HCT116 (cell line): ENCODE results near the gene PRKG1. TPM values are rescaled to one million over a fixed set of nuclear protein-coding genes. Genes with fewer than 3 reads are reported as not detected.
A peak's percentile ranks its signal among the peaks of the same experiment; 100 is the strongest.

Source experiments
- ATAC-seq: fragments of 200-7000 bp; cut with Tn5 transposase; 2 replicates; pipeline ENCODE4 v1.9.1; 2020; ENCODE audit warnings: mild to moderate bottlenecking, moderate library complexity
- BruUV-seq: library from RNA; stranded (reverse); fragments of 400-500 nt; replicated peaks from 2 replicates; lab custom pipeline; 2021; lab: Mats Ljungman, UMichigan
- CTCF ChIA-PET: fragments of 300-600 bp; sonication (Branson Sonifier 250); formaldehyde crosslinking; loops from one replicate; lab custom pipeline; 2021; ENCODE audit warnings: antibody characterized with exemption; lab: Charles Lee
- POLR2A ChIA-PET: fragments of 300-600, 350-600 bp; sonication (Branson Sonifier 250); formaldehyde crosslinking; loops from one replicate; lab custom pipeline; 2021; ENCODE audit warnings: antibody characterized with exemption; lab: Charles Lee
- RAD21 ChIA-PET, 2 experiments: fragments of 300-600 bp; sonication (Branson Sonifier 250); formaldehyde crosslinking; loops; one replicate each; lab custom pipeline; 2023; ENCODE audit warnings: low total read pairs in 2 of 2; ENCODE audit not compliant: uncharacterized antibody in 2 of 2, unreplicated experiment in 2 of 2, low non-redundant PET in 1 of 2; lab: Charles Lee
- DNase-seq: peaks from one replicate; pipeline ENCODE4 v3.0.0-alpha.2; 2010; ENCODE audit warnings: low read depth, low spot score
- H2AFZ ChIP-seq: fragments of 200-600 bp; shearing (Covaris generic), sonication (generic); 2 replicates; pipeline ENCODE4 v1.6.1; 2017; ENCODE audit warnings: low read depth, mixed run types, mixed read lengths, antibody characterized with exemption, low read length; ENCODE audit not compliant: poor library complexity, severe bottlenecking
- H3K27ac ChIP-seq: 2 replicates; pipeline ENCODE4 v1.5.1; 2012; ENCODE audit warnings: low read depth, low read length
- H3K27me3 ChIP-seq: fragments of 200-600 bp; sonication (generic); 2 replicates; pipeline ENCODE4 v1.6.1; 2016; ENCODE audit warnings: mixed run types, low read length, mixed read lengths; ENCODE audit not compliant: insufficient read depth
- H3K36me3 ChIP-seq, 2 experiments: fragments of 200-500 bp in 1 of 2; fragments of 200-600 bp in 1 of 2; sonication (Bioruptor generic) in 1 of 2; sonication (generic) in 1 of 2; 2 replicates each; pipeline versions ENCODE4 v1.5.1 to v1.6.1; 2014 to 2016; ENCODE audit warnings: low read length in 2 of 2, inconsistent platforms in 1 of 2, mixed read lengths in 1 of 2, mixed run types in 1 of 2; ENCODE audit not compliant: insufficient read depth in 2 of 2, control insufficient read depth in 1 of 2
- H3K4me1 ChIP-seq, 2 experiments: fragments of 200-600 bp in 1 of 2; sonication (generic) in 1 of 2; 2 replicates each; pipeline versions ENCODE4 v1.5.1 to v1.6.1; 2012 to 2017; ENCODE audit warnings: low read length in 2 of 2, inconsistent platforms in 1 of 2, mild to moderate bottlenecking in 1 of 2, mixed read lengths in 1 of 2, mixed run types in 1 of 2, moderate library complexity in 1 of 2; ENCODE audit not compliant: insufficient read depth in 2 of 2, control insufficient read depth in 1 of 2
- H3K4me2 ChIP-seq: fragments of 200-600 bp; sonication (generic); 2 replicates; pipeline ENCODE4 v1.6.1; 2017; ENCODE audit warnings: mixed run types, low read length, mixed read lengths
- H3K4me3 ChIP-seq, 2 experiments: fragments of 200-600 bp in 1 of 2; sonication (generic) in 1 of 2; replicated peaks in 1 of 2; 2 replicates each; pipeline ENCODE4 v1.5.1; 2011 to 2016; ENCODE audit warnings: low read length in 2 of 2, control low read depth in 1 of 2, low read depth in 1 of 2, mild to moderate bottlenecking in 1 of 2, mixed read lengths in 1 of 2, mixed run types in 1 of 2
- H3K79me2 ChIP-seq: fragments of 200-600 bp; sonication (generic); 2 replicates; pipeline ENCODE4 v1.6.1; 2017; ENCODE audit warnings: mild to moderate bottlenecking, mixed run types, low read length, moderate library complexity, mixed read lengths; ENCODE audit not compliant: insufficient read depth
- H3K9ac ChIP-seq: fragments of 200-600 bp; sonication (generic); 2 replicates; pipeline ENCODE4 v1.6.1; 2016; ENCODE audit warnings: low read length, mixed read lengths
- H3K9me2 ChIP-seq: fragments of 200-600 bp; sonication (generic), shearing (Covaris generic); 2 replicates; pipeline ENCODE4 v1.6.1; 2017; ENCODE audit warnings: mixed run types, mild to moderate bottlenecking, moderate library complexity; ENCODE audit not compliant: insufficient read depth
- H3K9me3 ChIP-seq, 2 experiments: fragments of 200-500 bp in 1 of 2; fragments of 200-600 bp in 1 of 2; sonication (Bioruptor generic) in 1 of 2; sonication (generic) in 1 of 2; 2 replicates each; pipeline ENCODE4 v1.6.1; 2014 to 2017; ENCODE audit warnings: low read length in 2 of 2, mixed read lengths in 2 of 2, inconsistent platforms in 1 of 2, low read depth in 1 of 2, mild to moderate bottlenecking in 1 of 2, mixed run types in 1 of 2, moderate library complexity in 1 of 2; ENCODE audit not compliant: control insufficient read depth in 1 of 2, insufficient read depth in 1 of 2
- H4K20me1 ChIP-seq: fragments of 200-600 bp; sonication (generic), shearing (Covaris generic); 2 replicates; pipeline ENCODE4 v1.6.1; 2017; ENCODE audit warnings: mixed run types, mild to moderate bottlenecking, moderate library complexity; ENCODE audit not compliant: insufficient read depth
- CEBPB ChIP-seq: IDR thresholded peaks from 2 replicates; pipeline ENCODE4 v1.6.1; 2012; ENCODE audit warnings: low read depth
- CTCF ChIP-seq, 3 experiments: fragments of 200-600 bp in 1 of 3; sonication (generic) in 1 of 3; IDR thresholded peaks in 2 of 3; conservative IDR thresholded peaks in 1 of 3; 2 replicates each; pipeline ENCODE4 v1.5.1; 2012 to 2017; ENCODE audit warnings: low read depth in 2 of 3, low read length in 2 of 3, antibody characterized with exemption in 1 of 3, borderline replicate concordance in 1 of 3, control low read depth in 1 of 3, mild to moderate bottlenecking in 1 of 3, mixed read lengths in 1 of 3, mixed run types in 1 of 3, moderate library complexity in 1 of 3; ENCODE audit not compliant: insufficient read depth in 1 of 3
- EGR1 ChIP-seq: IDR thresholded peaks from 2 replicates; pipeline ENCODE4 v1.6.1; 2012; ENCODE audit warnings: low read depth
- ELF1 ChIP-seq: IDR thresholded peaks from 2 replicates; pipeline ENCODE4 v1.6.1; 2012; ENCODE audit warnings: low read depth, borderline replicate concordance
- EZH2phosphoT487 ChIP-seq: fragments of 200-600 bp; IDR thresholded peaks from 2 replicates; pipeline ENCODE4 v1.6.1; 2018; ENCODE audit warnings: antibody characterized with exemption, borderline replicate concordance
- POLR2AphosphoS5 ChIP-seq: IDR thresholded peaks from 2 replicates; pipeline ENCODE4 v1.6.1; 2011; ENCODE audit warnings: mild to moderate bottlenecking, low read depth, low read length, moderate library complexity
- RAD21 ChIP-seq: IDR thresholded peaks from 2 replicates; pipeline ENCODE4 v1.6.1; 2012; ENCODE audit warnings: low read depth, mild to moderate bottlenecking
- SP1 ChIP-seq: IDR thresholded peaks from 2 replicates; pipeline ENCODE4 v1.6.1; 2012; ENCODE audit warnings: low read depth
- TCF7L2 ChIP-seq: IDR thresholded peaks from 2 replicates; pipeline ENCODE4 v1.7.0; 2011; ENCODE audit warnings: borderline replicate concordance, inconsistent platforms; ENCODE audit not compliant: insufficient read depth, insufficient read length; ENCODE audit errors: extremely low read depth
- intact Hi-C: fragments of 100-400 bp; cut with micrococcal nuclease; formaldehyde crosslinking; loops from 2 replicates; pipeline ENCODE4 v1.10.0; 2022
- total RNA-seq: library from RNA; stranded (reverse); gene quantifications from one replicate; pipeline ENCODE4 v1.2.1, GENCODE V29; 2021; ENCODE audit not compliant: unreplicated experiment

Gene PRKG1
- total RNA-seq, 1 experiment from 2014 or later: 1.4 TPM

- intact Hi-C loops: no loop called here
- H3K27me3 ChIP-seq: peaks cover 3% of the 10 kb centered on the region; the same call in 1 of the 2 replicates
- H3K4me2 ChIP-seq: no peak overlapping the region
- POLR2A ChIA-PET: no interaction called here
- no peaks in the 10 kb centered on the region for H3K9me3 ChIP-seq
- CTCF ChIA-PET: interaction anchor here (0.6 kb wide), 1 partner anchor 15 kb away, joined by 3 read pairs; no protein-coding TSS in a partner anchor
- H4K20me1 ChIP-seq: no peaks in the 10 kb centered on the region
- peak; percentile 40 for DNase-seq
- no peaks in the 10 kb centered on the region for H3K9me2 ChIP-seq
- no peaks in the 10 kb centered on the region for H3K79me2 ChIP-seq
- H3K27ac ChIP-seq: no peak overlapping the region
- no peak overlapping the region for H3K9ac ChIP-seq
- ATAC-seq: peak; percentile 99
- RAD21 ChIA-PET: no interaction called here
- H3K4me3 ChIP-seq: no peak overlapping the region
- no peak for TF ChIP-seq POLR2AphosphoS5
- TF ChIP-seq EZH2phosphoT487: no peak
- TF ChIP-seq SP1: no peak
- TF ChIP-seq ELF1: no peak
- TF ChIP-seq CEBPB: 0 out of 2 replicates have a peak, but pooled peaks have one; percentile 10
- peak; percentile 37 for TF ChIP-seq RAD21
- no peak for TF ChIP-seq EGR1
- TF ChIP-seq CTCF (IDR thresholded peaks at IDR 0.05 in 2 of 3, conservative IDR thresholded peaks at IDR 0.05 in 1 of 3; ENCODE audit: borderline replicate concordance in 1 of 3, insufficient read depth in 1 of 3, low read depth in 2 of 3, low read length in 2 of 3): peak; percentile 54 to 67 (median 61); a peak in 5 of 6 replicates
- TF ChIP-seq TCF7L2: no peak
- H3K4me1 ChIP-seq: no peaks in the 10 kb centered on the region
- H3K36me3 ChIP-seq: no peaks in the 10 kb centered on the region; a peak in 1 of 4 replicates
- H2AFZ ChIP-seq: no peak overlapping the region
- no TSS peak for BruUV-seq
These were observed 818.8 kb downstream of the PRKG1 start for GRCh38 chr10:51892965-51893658.
